Spleen (tissue), 7 donors: Measurements from ENCODE around the gene TBC1D10B.

ENCODE experiments used
- POLR2AphosphoS5 ChIP-seq, 3 donors: sonication (generic); formaldehyde crosslinking; IDR thresholded peaks; one replicate each; pipeline ENCODE4 v1.5.1; 2017; ENCODE audit warnings: antibody characterized with exemption in 3 of 3
- TF ChIP-seq, protein P1 (sequence below), 11 experiments: fragments of 200-600 bp in 7 of 11; fragments of 450-650 bp in 4 of 11; sonication (generic) in 4 of 11; IDR thresholded peaks in 8 of 11; conservative IDR thresholded peaks in 3 of 11; 1 replicate in 7 of 11; 2 replicates in 4 of 11; pipeline versions ENCODE4 v1.4.0 to v1.8.0; 2016 to 2021; ENCODE audit warnings: antibody characterized with exemption in 11 of 11, inconsistent platforms in 4 of 11, mild to moderate bottlenecking in 1 of 11
- donor health status: DM: no; HTN: no; CAD: no; lungs with moderate emphysema.
- donor health status: DM: no; HTN: no; CAD: no.
- donor health status: DM: no; HTN: no; CAD: no.

DNA sequence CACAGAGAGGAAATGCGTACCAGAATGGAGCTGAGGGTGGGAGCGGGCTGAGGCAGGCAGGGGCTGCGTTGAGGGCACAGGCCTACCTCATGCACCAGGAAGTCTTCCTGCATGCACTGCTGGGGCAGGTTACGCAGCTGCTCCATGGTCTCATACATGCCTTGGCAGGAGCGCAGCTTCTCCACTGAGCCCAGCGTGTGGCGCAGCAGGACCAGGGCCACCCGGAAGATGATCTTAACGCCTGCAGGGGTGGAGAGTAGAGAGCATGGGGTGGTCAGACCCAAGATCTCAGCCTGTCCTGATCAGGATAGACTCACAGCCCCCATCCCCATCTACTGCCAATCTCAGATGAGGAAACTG is 11.7 kb downstream of the TBC1D10B start:
- TF ChIP-seq POLR2AphosphoS5 (IDR thresholded peaks at IDR 0.05): peak in 1 of 3 donors; percentile 20
- TF ChIP-seq, protein P1, sequence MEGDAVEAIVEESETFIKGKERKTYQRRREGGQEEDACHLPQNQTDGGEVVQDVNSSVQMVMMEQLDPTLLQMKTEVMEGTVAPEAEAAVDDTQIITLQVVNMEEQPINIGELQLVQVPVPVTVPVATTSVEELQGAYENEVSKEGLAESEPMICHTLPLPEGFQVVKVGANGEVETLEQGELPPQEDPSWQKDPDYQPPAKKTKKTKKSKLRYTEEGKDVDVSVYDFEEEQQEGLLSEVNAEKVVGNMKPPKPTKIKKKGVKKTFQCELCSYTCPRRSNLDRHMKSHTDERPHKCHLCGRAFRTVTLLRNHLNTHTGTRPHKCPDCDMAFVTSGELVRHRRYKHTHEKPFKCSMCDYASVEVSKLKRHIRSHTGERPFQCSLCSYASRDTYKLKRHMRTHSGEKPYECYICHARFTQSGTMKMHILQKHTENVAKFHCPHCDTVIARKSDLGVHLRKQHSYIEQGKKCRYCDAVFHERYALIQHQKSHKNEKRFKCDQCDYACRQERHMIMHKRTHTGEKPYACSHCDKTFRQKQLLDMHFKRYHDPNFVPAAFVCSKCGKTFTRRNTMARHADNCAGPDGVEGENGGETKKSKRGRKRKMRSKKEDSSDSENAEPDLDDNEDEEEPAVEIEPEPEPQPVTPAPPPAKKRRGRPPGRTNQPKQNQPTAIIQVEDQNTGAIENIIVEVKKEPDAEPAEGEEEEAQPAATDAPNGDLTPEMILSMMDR (IDR thresholded peaks at IDR 0.05 in 8 of 11, conservative IDR thresholded peaks at IDR 0.05 in 3 of 11): no peak
